ENCODE results near the gene BCO1.

The BCO1 gene

GRCh38 chr16:81318711-81319110, 80.2 kb downstream of the BCO1 start:
- DNase-seq (ENCODE audit: low spot score): no peak

- DNase-seq (ENCODE audit: low spot score): no peak
Measured at GRCh38 chr16:81319221-81319912, 80.9 kb downstream of the BCO1 start.

- no peak for DNase-seq (ENCODE audit: low spot score)
Measured at GRCh38 chr16:81321039-81321438, 82.5 kb downstream of the BCO1 start.

- DNase-seq (ENCODE audit: low spot score): no peak
Measured at GRCh38 chr16:81321536-81321935, 83.0 kb downstream of the BCO1 start.

GRCh38 chr16:81324808-81325207, 86.3 kb downstream of the BCO1 start:
- no peak for DNase-seq (ENCODE audit: low spot score)

- no peak for DNase-seq (ENCODE audit: low spot score)
Measured at GRCh38 chr16:81327011-81327410, 88.5 kb downstream of the BCO1 start.

GRCh38 chr16:81327447-81328196, 89.1 kb downstream of the BCO1 start:
- no peak for DNase-seq (ENCODE audit: low spot score)

- no peak for DNase-seq (ENCODE audit: low spot score)
Measured at GRCh38 chr16:81329947-81330346, 91.5 kb downstream of the BCO1 start.

GRCh38 chr16:81333356-81333755, 94.9 kb downstream of the BCO1 start:
- no peak for DNase-seq (ENCODE audit: low spot score)

GRCh38 chr16:81335669-81336068, 97.2 kb downstream of the BCO1 start:
- no peak for DNase-seq (ENCODE audit: low spot score)

- no peak for DNase-seq (ENCODE audit: low spot score)
Measured at GRCh38 chr16:81337097-81337496, 98.6 kb downstream of the BCO1 start.
